ENCODE measurements around the gene INHA.

INHA gene, protein sequence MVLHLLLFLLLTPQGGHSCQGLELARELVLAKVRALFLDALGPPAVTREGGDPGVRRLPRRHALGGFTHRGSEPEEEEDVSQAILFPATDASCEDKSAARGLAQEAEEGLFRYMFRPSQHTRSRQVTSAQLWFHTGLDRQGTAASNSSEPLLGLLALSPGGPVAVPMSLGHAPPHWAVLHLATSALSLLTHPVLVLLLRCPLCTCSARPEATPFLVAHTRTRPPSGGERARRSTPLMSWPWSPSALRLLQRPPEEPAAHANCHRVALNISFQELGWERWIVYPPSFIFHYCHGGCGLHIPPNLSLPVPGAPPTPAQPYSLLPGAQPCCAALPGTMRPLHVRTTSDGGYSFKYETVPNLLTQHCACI

DNA sequence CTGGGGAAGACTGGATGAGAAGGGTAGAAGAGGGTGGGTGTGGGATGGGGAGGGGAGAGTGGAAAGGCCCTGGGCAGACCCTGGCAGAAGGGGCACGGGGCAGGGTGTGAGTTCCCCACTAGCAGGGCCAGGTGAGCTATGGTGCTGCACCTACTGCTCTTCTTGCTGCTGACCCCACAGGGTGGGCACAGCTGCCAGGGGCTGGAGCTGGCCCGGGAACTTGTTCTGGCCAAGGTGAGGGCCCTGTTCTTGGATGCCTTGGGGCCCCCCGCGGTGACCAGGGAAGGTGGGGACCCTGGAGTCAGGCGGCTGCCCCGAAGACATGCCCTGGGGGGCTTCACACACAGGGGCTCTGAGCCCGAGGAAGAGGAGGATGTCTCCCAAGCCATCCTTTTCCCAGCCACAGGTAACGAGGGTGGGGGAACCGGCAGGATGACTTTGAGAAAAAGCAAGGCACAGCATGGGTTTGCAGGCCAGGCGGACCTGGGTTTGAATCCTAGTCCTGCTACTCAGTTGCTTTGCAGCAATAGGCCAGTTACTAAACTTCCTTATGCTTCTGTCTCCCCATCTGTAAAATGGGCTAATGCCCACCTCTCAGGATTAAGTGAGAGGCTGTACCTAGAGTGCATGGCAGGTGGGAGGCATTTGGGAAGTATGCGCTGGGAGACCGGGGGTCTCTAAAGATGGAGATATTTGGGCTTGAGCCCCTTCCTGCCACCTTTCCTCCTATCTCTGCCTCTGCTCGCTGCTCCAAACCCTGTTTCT is at the start of gene INHA:
Gene INHA (plus strand): TSS at position 74 of the 765 bp plus-strand sequence. CDS start 65 bp downstream, at position 139.
- TF ChIP-seq, protein P1, sequence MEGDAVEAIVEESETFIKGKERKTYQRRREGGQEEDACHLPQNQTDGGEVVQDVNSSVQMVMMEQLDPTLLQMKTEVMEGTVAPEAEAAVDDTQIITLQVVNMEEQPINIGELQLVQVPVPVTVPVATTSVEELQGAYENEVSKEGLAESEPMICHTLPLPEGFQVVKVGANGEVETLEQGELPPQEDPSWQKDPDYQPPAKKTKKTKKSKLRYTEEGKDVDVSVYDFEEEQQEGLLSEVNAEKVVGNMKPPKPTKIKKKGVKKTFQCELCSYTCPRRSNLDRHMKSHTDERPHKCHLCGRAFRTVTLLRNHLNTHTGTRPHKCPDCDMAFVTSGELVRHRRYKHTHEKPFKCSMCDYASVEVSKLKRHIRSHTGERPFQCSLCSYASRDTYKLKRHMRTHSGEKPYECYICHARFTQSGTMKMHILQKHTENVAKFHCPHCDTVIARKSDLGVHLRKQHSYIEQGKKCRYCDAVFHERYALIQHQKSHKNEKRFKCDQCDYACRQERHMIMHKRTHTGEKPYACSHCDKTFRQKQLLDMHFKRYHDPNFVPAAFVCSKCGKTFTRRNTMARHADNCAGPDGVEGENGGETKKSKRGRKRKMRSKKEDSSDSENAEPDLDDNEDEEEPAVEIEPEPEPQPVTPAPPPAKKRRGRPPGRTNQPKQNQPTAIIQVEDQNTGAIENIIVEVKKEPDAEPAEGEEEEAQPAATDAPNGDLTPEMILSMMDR (IDR thresholded peaks at IDR 0.05; ENCODE audit: low read depth, low read length), result no peak
- DNase-seq (ENCODE audit: extremely low read depth, low read depth), result no peak

DNA sequence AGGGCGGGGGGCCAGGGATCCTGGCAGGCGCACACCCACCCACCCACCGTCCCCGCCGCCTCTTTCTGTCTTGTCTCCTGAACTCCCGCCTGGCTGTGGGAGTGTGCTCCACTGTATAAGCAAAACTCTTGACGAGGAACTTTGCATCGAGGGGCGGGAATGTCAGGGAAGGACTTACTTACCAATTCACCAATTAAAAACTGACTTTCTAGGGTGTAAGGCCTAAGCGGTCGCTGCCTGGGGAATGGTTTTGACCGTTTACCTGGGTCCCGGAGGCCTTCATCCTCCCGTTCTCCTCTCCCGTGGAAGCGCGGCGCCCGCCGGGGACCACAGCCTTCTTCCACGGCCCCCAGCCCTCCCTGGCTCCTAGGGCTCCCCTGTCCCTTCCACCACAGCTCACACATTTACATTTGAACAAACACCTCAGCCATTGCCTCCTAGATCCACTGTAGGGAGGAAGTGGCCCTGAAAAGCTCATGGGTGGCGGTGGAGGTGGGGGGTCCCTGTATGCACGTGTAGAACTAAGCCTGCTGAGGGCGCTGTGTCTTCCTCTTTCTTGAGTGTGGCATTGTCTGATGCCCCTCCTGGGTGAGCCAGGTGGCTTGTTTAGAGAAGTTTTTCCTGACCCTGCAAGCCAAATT is 49.0 kb upstream of the INHA start:
- TF ChIP-seq, protein P1 (IDR thresholded peaks at IDR 0.05; ENCODE audit: low read depth, low read length), result no peak
- DNase-seq (ENCODE audit: extremely low read depth, low read depth), result no peak

DNA sequence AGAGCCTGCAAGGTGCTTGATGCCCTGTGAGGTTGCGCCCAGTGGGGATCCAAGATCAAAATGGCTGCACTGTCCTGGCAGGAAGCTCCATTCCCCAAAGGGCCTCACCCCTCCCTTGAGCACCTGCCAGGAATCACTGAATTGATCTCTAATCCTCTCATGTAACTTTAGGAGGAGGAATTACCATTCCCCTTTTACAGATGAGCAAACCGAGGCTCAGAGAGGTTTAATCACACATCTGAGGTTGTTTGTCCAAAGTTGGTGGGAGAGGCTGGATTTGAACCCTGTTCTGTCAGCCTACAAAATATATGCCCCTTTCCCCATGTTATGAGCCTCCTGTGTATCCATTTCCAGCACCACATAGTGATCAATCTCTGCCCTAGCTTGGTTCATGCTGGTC is 47.3 kb upstream of the INHA start:
- TF ChIP-seq, protein P1 (IDR thresholded peaks at IDR 0.05; ENCODE audit: low read depth, low read length), result no peak

DNA sequence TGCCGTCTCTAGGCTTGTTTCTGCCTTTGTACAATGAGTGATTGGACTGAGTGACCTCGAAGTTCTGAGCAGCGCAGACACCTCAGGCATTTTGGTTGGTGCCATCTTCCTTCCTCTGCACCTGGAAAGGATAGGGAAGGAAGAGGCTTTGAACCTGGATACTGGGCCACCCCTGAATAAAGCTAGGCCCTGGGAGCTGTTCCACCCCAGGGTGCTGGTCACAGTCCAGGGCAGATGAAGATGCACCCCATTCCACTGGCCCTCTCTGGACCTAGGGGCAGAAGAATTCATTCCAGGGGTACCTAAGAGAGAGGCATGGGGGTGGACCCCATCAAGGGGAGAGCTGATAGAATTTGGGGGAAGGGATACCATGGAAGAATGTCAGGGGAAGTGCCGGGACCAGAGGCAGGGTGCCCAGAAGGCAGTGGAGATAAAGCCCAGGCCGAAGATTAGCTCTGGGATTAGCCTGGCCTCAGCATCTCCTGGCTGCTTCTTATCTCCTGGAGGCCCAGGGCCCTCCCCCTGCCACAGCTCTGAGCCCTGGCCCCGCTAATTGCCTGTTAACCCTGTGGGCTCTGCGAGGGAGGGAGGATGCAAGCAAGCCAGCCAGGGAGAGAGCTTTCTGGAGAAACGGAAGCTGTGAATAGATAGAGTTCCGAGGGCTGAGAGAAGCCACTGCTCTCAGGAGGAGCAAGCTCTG is 46.4 kb upstream of the INHA start:
- DNase-seq (ENCODE audit: extremely low read depth, low read depth), result no peak
- TF ChIP-seq, protein P1 (IDR thresholded peaks at IDR 0.05; ENCODE audit: low read depth, low read length), result no peak

More for the DNA sequence above, 47.3 kb upstream of the INHA start:
- DNase-seq (ENCODE audit: extremely low read depth, low read depth), result no peak

DNA sequence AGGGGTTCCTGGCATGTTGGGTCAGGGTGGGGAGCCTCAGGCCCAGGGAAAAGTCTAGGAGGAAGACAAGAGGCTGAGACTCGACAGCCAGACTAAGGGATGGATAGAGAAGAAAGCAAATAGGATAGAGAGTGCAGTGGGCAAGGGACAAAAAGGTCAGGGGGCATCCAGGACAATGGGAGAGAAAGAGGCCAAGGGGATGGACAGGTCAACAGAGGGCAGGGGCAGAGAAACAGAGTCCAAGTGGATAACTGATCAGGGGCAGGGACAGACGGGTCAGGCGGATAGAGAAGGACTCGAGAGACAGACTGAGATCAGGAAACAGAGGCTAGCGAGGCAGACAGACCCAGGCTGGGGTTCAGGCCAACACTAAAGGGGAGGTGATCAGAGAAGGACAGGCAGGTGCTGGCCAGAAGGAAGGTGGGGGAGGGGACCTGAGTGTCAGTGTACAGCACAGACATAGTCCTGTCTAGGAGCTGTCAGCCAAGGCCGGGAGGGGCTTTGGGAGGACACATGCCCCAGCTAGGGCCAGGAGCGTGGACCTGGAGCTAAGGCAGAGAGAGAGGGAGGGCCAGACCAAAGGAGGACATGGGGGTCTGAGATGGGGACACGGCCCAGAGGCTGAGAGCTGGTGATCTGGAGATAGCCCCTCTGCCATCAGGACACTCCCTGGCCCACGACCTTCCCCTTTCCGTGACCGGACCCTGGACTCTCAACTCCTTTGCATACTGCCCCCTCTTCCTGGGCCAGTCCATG is 45.6 kb upstream of the INHA start:
- TF ChIP-seq, protein P1 (IDR thresholded peaks at IDR 0.05; ENCODE audit: low read depth, low read length), result no peak
- no peak for DNase-seq (ENCODE audit: extremely low read depth, low read depth)

DNA sequence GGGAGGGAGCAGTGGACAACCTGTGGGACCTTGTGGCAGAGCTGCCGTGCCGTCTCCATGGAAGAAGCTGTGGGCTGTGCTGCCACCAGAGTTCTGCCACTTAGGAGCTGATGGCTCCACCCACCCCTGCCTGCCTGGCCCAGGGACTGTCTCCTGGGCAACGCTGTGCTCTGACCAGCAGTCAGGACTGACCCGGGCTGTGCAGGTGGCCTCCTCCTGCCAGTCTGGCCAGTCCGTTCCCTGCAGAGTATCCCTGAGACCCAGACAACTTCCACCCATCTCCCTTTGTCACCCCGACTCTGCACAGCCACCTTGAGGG is 45.1 kb upstream of the INHA start:
- TF ChIP-seq, protein P1 (IDR thresholded peaks at IDR 0.05; ENCODE audit: low read depth, low read length), result no peak
- DNase-seq (ENCODE audit: extremely low read depth, low read depth), result no peak
